Mononuclear cell (primary cell): ENCODE results near the gene INTS3. TPM values are rescaled to one million over a fixed set of nuclear protein-coding genes. Genes with fewer than 3 reads are reported as not detected.
"Not testable (repeated sequence)": the region's sequence is repeated elsewhere in the genome, so short reads cannot be mapped to it uniquely, and the experiment has no call there.

Experiments used
- H3K27me3 ChIP-seq: 2 replicates; pipeline ENCODE4 v1.6.0; 2011; ENCODE audit warnings: low read length, control low read depth; ENCODE audit not compliant: insufficient read depth
- H3K4me1 ChIP-seq: 2 replicates; pipeline ENCODE4 v1.5.1; 2011; ENCODE audit warnings: mild to moderate bottlenecking, low read length, control low read depth; ENCODE audit not compliant: insufficient read depth
- H3K4me3 ChIP-seq: 2 replicates; pipeline ENCODE4 v1.5.1; 2011; ENCODE audit warnings: mild to moderate bottlenecking, low read length, moderate library complexity
- H3K9me3 ChIP-seq: 2 replicates; pipeline ENCODE4 v1.5.1; 2011; ENCODE audit warnings: low read depth, mild to moderate bottlenecking, control low read depth, low read length
- total RNA-seq: library from RNA; depleted of rRNA; stranded (reverse); fragments of >200 nt; gene quantifications from one replicate; pipeline ENCODE4 v1.2.3, GENCODE V29; 2012

The INTS3 gene
- total RNA-seq, 1 donor = 11.6 TPM

DNA sequence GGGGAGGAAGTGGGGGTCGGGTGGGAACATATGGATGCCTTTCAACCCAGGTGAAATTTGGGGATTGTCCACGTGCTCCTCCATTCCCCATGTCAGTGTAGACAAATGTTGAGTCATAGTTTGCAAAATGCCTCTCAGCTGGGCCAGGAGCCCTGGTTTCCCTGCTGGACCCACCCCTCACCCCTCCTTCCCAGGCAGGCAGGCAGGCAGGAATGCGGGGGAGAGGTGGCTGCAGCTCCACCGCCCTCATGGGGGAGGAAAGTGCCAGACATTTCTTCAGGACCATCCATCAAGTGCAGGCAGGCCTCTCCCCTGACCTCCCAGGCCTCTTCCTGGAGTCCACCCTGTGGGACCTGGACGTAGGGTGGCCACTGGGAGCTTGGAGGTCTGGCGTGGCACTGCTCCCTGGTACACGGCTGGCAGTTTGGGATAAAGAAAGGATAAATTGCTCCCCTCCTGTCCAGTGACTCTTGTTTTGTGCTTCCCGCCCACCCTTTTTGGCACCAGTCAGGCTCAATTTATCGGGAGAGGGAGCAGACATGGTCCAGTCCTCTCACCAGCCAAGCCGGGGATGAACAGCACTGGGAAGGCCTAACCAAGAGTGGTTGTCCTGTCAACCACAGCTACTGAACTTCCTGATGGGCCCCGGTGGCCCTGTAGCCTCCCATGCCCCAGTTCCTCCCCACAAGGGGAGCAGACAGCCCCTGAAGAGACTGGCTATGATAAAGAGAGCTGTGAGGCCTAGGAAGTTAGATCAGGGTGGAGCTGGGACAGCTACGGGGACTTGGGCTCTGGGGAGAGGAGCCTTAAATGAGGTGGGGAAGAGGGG lies 30.4 kb upstream of the INTS3 start:
- H3K4me3 ChIP-seq = no peak overlapping the region
- no peaks in the 10 kb centered on the region for H3K27me3 ChIP-seq
- no peaks in the 10 kb centered on the region for H3K9me3 ChIP-seq
- peaks cover 12% of the 10 kb centered on the region for H3K4me1 ChIP-seq

DNA sequence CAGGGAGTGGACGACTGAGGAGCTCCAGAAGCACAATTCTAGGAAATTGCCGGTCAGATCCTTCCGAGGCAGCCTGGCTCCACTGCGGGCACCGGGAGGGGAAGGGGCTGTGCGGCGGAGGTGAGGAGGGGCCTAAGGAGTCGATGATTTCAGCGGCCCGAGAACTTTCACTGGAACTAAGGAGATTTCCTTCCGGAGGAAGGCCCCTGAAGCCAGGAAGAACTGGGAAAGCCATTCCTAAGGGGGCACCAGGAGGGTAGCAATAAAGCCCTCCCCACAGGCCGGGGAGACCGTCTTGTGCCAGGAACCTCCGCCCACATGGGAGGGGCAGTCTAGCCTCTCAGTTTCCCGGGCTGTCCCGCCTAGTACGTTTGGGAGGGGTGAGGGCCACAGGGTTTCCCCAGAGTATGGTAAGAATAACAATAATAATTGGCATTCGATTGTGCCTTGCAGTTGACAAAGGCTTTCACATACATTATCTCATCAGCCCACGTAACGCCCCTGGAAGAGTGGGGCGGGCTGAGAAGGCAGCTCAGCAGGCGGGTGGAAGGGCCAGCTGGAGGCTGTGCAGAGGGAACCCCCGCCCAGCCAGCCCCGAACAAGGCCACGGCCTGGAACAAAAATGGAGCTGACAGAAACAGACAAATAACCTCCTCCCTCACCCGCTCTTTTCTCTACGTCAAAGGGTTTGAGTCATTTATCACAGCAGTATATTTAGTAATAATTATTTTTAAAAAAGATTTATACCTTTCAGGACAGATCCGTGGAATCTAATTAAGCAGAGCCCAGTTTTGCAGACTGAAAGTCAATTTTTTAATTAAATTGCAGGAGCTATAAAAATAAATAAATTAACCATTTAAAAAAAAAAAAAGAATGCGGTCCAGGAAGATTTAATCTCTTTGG lies 29.6 kb upstream of the INTS3 start:
- no peaks in the 10 kb centered on the region for H3K9me3 ChIP-seq
- H3K27me3 ChIP-seq = no peaks in the 10 kb centered on the region
- peak overlapping the region; percentile 19 for H3K4me3 ChIP-seq
- H3K4me1 ChIP-seq = peaks cover 12% of the 10 kb centered on the region

- Histone ChIP-seq H3K27me3 (no peaks in the 10 kb centered on the region), H3K4me3 (no peak overlapping the region), H3K4me1 (peaks cover 12% of the 10 kb centered on the region), H3K9me3 (no peaks in the 10 kb centered on the region)
Observed at GRCh38 chr1:153698923-153699714, 28.7 kb upstream of the INTS3 start.

DNA sequence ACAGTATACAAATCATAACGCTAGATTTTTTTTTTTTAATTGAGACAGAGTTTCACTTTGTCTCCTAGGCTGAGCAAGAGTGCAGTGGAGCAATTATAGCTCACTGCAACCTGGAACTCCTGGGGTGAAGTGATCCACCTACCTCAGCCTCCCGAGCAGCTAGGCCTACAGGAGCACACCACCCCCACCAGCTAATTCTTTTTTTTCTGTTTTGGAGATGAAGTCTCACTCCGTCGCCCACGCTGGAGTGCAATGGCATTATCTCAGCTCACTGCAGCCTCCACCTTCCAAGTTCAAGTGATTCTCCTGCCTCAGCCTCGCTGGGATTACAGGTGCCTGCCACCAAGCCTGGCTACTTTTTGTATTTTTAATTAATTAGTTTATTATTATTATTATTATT lies 28.1 kb upstream of the INTS3 start:
- H3K27me3 ChIP-seq = no peaks in the 10 kb centered on the region
- H3K4me3 ChIP-seq = no peak overlapping the region
- no peaks in the 10 kb centered on the region for H3K9me3 ChIP-seq
- peaks cover 12% of the 10 kb centered on the region for H3K4me1 ChIP-seq

- Histone ChIP-seq H3K9me3 (no peaks in the 10 kb centered on the region), H3K4me3 (no peak overlapping the region), H3K27me3 (no peaks in the 10 kb centered on the region), H3K4me1 (no peaks in the 10 kb centered on the region)
Observed at GRCh38 chr1:153705484-153705883, 22.4 kb upstream of the INTS3 start.

DNA sequence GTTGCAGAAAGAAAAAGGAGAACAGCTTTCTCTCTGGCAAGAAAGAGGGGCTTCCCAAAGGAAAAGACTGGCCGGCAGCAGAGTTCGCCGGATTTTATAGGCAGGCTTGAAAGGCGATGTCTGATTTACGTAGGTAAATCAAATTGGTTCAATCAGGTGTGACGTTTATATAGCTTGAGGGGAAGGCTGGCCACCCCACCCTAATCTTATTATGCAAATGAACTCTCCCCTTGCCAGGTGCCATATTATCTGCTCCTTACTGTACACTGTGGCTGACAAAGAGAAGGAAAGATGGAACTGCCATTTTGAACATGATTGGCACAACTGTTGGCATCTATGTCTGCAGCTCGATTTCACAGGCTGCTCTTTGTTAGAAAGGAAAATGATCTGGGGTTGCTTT lies 16.8 kb upstream of the INTS3 start:
- no peak overlapping the region for H3K4me3 ChIP-seq
- no peaks in the 10 kb centered on the region for H3K9me3 ChIP-seq
- no peaks in the 10 kb centered on the region for H3K27me3 ChIP-seq
- H3K4me1 ChIP-seq = no peaks in the 10 kb centered on the region

DNA sequence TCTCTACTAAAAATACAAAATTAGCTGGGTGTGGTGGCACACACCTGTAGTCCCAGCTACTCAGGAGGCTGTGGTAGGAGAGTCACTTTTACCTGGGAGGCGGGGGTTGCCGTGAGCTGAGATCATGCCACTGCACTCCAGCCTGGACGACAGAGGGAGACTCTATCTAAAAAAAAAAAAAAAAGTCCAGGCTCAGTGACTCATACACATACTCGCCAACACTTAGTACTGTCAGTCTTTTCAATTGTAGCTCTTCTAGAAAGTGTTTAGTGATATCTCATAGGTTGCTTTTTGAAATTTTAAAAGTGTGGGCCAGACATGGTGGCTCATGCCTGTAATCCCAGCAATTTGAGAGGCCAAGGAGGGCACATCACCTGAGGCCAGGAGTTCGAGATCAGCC lies 11.6 kb upstream of the INTS3 start:
- H3K9me3 ChIP-seq, H3K27me3 ChIP-seq, H3K4me3 ChIP-seq, H3K4me1 ChIP-seq: not testable (repeated sequence)

- Histone ChIP-seq H3K4me3 (no peak overlapping the region), H3K4me1 (no peaks in the 10 kb centered on the region), H3K27me3 (no peaks in the 10 kb centered on the region), H3K9me3 (no peaks in the 10 kb centered on the region)
Observed at GRCh38 chr1:153717330-153717729, 10.5 kb upstream of the INTS3 start.

- no peaks in the 10 kb centered on the region for H3K27me3 ChIP-seq
Observed at GRCh38 chr1:153723687-153724086, 4.2 kb upstream of the INTS3 start.

DNA sequence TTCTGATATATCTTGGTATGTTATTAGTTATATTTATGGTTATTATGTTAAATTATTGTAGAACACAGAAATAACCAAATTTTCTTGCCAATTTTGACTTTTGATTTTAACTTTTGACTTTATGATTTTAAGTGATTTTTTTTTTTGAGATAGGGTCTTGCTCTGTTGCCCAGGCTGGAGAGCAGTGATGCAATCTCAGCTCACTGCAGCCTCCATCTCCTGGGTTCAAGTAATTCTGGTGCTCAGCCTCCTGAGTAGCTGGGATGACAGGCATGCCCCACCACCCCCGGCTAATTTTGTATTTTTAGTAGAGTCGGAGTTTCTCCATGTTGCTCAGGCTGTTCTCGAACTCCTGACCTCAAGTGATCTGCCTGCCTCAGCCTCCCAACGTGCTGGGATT lies 3.2 kb upstream of the INTS3 start:
- not testable (repeated sequence) for H3K27me3 ChIP-seq, H3K9me3 ChIP-seq, H3K4me3 ChIP-seq
- H3K4me1 ChIP-seq = peaks cover 18% of the 10 kb centered on the region

More at GRCh38 chr1:153723687-153724086, 4.2 kb upstream of the INTS3 start:
- Histone ChIP-seq H3K4me3 (no peak overlapping the region), H3K9me3 (no peaks in the 10 kb centered on the region), H3K4me1 (peaks cover 8% of the 10 kb centered on the region)

DNA sequence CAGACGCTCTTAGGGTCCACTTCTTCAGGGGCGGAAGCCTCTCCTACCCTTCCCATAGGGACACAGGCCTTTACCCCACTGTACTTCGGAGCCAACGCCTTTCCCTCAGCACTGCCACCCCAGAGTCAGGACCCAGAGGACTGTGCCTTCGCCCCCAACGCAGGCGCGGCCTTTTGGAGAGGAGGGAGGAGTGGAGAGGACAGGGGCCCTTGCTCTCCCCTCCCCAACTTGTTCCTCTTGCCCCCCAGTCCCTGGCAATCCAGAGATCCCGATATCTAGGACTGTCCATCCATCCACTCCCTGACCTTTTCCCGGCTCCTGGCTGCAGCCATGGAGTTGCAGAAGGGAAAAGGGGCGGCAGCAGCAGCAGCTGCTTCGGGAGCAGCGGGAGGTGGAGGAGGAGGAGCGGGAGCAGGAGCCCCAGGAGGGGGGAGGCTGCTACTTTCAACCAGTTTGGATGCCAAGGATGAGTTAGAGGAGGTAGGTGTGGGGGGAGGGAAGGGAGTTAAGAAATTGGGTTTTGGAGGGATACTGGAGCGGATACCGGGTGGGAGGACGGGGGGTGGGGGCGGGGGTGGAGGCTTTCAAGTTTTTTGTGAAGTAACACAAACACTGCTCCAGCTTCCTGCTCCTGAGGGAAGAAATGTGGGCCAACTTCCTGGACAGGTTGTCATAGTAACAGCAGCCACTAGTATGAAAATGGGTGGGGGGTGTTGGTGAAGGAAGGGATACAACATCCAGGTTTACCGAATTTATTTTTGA lies 636 bp downstream of the INTS3 start:
- Histone ChIP-seq H3K4me3 (peak overlapping the region; percentile 97), H3K27me3 (no peaks in the 10 kb centered on the region)

DNA sequence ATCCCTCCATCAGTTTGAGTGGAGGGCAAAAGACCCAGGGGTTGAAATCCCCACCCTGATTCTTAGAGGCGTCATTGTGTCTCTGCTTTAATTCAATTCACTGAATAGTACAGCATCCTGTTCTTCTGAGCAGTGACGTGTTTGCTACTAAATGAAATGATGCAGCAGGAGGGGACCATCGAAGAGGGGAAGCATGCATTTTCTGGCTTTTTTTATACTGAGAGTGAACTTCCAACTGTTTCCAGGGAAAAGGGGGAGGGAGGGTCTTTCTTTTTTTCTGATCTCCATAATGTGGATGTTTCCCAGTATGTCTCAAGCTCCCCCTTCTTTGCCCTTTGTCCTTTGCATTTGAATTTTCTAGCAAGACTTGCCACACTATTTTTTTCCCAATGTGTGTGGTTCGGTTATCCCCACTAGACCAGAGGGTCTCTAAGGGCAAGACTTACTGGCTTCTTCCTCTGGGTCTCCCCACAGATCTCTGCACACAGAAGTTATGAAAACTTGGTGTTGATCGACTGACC lies 2.7 kb downstream of the INTS3 start:
- H3K9me3 ChIP-seq = no peaks in the 10 kb centered on the region
- H3K4me1 ChIP-seq = peaks cover 43% of the 10 kb centered on the region
- H3K4me3 ChIP-seq = no peak overlapping the region
- H3K27me3 ChIP-seq = no peaks in the 10 kb centered on the region

More for the DNA sequence above, 636 bp downstream of the INTS3 start:
- H3K9me3 ChIP-seq = no peaks in the 10 kb centered on the region
- peaks cover 24% of the 10 kb centered on the region for H3K4me1 ChIP-seq

DNA sequence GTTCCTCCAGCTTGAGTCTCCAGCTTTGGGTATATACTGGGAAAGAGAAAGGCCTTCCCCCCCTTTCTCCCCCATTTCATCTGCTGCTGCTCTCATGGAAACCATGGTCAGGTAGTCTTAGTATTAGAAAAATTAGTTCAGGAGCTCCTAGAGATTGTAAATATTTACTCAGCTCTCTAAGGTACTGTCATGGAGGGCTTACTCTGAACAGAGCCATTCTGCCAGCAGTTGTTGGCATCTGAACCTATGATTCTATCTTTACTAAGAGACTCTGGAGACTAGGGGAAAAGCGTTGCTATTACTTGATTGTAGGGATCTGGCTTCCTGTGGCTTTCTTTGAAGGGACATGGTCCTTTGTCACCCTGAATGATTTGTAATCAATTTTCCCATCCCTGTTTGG lies 6.1 kb downstream of the INTS3 start:
- Histone ChIP-seq H3K27me3 (no peaks in the 10 kb centered on the region), H3K4me3 (no peak overlapping the region), H3K4me1 (peaks cover 38% of the 10 kb centered on the region), H3K9me3 (no peaks in the 10 kb centered on the region)

DNA sequence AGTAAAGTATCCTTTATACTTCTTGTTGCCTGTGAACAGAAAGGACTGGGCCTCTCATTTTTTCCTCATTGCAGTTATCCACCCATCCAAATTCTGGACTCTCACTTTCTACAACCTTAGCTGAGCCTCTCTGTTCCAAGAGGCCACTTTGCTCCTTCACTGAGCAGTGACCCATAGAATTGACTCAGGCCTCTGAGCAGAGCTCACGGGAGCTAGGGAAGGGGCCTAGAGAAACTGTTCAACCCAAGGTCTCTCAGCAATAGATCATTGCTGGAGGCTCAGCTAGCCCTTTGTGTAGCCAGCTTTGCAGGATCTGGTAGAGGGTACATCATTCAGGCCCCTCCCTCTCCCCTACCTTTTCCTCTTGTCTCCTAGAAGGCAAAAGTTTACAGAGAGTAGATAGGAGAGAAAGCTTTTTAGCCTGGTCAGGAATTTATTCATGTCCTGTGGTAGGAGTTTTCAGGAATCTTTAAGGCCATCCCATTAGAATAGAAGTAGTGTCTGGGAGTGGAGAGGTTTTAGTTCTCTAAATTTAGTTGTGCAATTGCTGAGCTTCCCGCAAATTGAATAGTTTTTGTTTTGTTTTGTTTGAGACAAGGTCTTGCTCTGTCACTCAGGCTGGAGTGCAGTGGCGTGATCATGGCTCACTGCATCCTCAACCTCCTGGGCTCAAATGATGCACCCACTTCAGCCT lies 6.7 kb downstream of the INTS3 start:
- no peaks in the 10 kb centered on the region for H3K27me3 ChIP-seq
- H3K9me3 ChIP-seq = no peaks in the 10 kb centered on the region
- H3K4me1 ChIP-seq = peaks cover 32% of the 10 kb centered on the region
- H3K4me3 ChIP-seq = no peak overlapping the region
